BJ (cell line): ENCODE data around the gene LYST. TPM values are rescaled to one million over a fixed set of nuclear protein-coding genes. Genes with fewer than 3 reads are reported as not detected.
"Not testable (repeated sequence)": the region's sequence is repeated elsewhere in the genome, so short reads cannot be mapped to it uniquely, and the experiment has no call there.

Source experiments
- CTCF ChIA-PET: fragments of 350-600 bp; formaldehyde crosslinking; extraction: SDS; loops from one replicate; lab custom pipeline; 2021; ENCODE audit warnings: antibody characterized with exemption, inconsistent platforms; lab: Yijun Ruan, JAX
- POLR2A ChIA-PET: fragments of 300-600 bp; sonication (Branson Sonifier 250); formaldehyde crosslinking; extraction: SDS; loops from one replicate; lab custom pipeline; 2021; ENCODE audit warnings: antibody characterized with exemption; lab: Charles Lee
- DNase-seq: peaks from one replicate; pipeline ENCODE4 v3.0.0-alpha.2; 2011; ENCODE audit warnings: low read depth
- H3K27me3 ChIP-seq: 2 replicates; pipeline ENCODE4 v1.6.0; 2011; ENCODE audit warnings: low read length; ENCODE audit not compliant: control insufficient read depth, insufficient read depth
- H3K36me3 ChIP-seq: 2 replicates; pipeline ENCODE4 v1.5.1; 2011; ENCODE audit warnings: low read length; ENCODE audit not compliant: control insufficient read depth, insufficient read depth
- H3K4me3 ChIP-seq: 2 replicates; pipeline ENCODE4 v1.5.1; 2011; ENCODE audit warnings: low read depth, mild to moderate bottlenecking, control low read depth, low read length
- polyA plus RNA-seq: library from polyadenylated mRNA; depleted of rRNA; stranded (reverse); fragments of >200 nt; gene quantifications from 2 replicates; pipeline ENCODE4 v1.2.3, GENCODE V29; 2011
- TF ChIP-seq, protein P1 (sequence below): IDR thresholded peaks from 2 replicates; pipeline ENCODE4 v1.5.1; 2011; ENCODE audit warnings: low read depth, mild to moderate bottlenecking, control low read depth, inconsistent platforms, low read length, moderate library complexity; ENCODE audit not compliant: insufficient read depth

The LYST gene
- polyA plus RNA-seq, 1 experiment = 7.2 TPM

DNA sequence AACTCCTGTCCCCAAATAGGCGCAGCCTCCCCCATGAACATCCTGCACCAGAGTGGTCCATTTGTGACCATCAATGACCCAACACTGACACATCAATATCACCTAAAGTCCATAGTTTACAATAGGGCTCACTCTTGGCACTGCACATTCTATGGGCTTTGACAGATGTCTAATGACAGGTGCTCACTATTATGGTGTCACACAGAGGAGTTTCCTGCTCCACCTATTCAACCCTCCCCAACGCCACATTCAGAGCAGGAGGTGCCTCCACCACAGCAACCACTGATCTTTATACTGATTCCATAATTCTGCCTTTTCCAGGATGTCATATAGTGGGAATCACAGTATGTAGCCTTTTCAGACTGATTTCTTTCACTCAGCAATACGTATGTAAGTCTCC lies 241.4 kb downstream of the LYST start:
- no peaks in the 10 kb centered on the region for H3K36me3 ChIP-seq
- H3K27me3 ChIP-seq = peaks cover 1% of the 10 kb centered on the region
- TF ChIP-seq, protein P1, sequence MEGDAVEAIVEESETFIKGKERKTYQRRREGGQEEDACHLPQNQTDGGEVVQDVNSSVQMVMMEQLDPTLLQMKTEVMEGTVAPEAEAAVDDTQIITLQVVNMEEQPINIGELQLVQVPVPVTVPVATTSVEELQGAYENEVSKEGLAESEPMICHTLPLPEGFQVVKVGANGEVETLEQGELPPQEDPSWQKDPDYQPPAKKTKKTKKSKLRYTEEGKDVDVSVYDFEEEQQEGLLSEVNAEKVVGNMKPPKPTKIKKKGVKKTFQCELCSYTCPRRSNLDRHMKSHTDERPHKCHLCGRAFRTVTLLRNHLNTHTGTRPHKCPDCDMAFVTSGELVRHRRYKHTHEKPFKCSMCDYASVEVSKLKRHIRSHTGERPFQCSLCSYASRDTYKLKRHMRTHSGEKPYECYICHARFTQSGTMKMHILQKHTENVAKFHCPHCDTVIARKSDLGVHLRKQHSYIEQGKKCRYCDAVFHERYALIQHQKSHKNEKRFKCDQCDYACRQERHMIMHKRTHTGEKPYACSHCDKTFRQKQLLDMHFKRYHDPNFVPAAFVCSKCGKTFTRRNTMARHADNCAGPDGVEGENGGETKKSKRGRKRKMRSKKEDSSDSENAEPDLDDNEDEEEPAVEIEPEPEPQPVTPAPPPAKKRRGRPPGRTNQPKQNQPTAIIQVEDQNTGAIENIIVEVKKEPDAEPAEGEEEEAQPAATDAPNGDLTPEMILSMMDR = no peak
- ChIA-PET CTCF (interaction anchor here (0.9 kb wide), 1 partner anchor 24 kb away, joined by 3 read pairs; no protein-coding TSS in a partner anchor), POLR2A (no interaction called here)
- H3K4me3 ChIP-seq = no peak overlapping the region
- DNase-seq = no peak

GRCh38 chr1:235624721-235625333 lies 241.9 kb downstream of the LYST start:
- TF ChIP-seq, protein P1 = no peak
- Histone ChIP-seq H3K36me3 (no peaks in the 10 kb centered on the region), H3K27me3 (peaks cover 1% of the 10 kb centered on the region), H3K4me3 (no peak overlapping the region)
- CTCF ChIA-PET = no interaction called here
- no peak for DNase-seq
- POLR2A ChIA-PET = no interaction called here

- CTCF ChIA-PET = interaction anchor here (1.3 kb wide), 1 partner anchor 22 kb away, joined by 4 read pairs; no protein-coding TSS in a partner anchor
- no peak for DNase-seq
- POLR2A ChIA-PET = interaction anchor here (0.6 kb wide), 1 partner anchor 173 kb away, joined by 6 read pairs; no protein-coding TSS in a partner anchor
- no peaks in the 10 kb centered on the region for H3K36me3 ChIP-seq
- H3K27me3 ChIP-seq = peaks cover 1% of the 10 kb centered on the region
- TF ChIP-seq, protein P1 = no peak
- no peak overlapping the region for H3K4me3 ChIP-seq
These were observed 243.5 kb downstream of the LYST start for GRCh38 chr1:235622936-235623779.

DNA sequence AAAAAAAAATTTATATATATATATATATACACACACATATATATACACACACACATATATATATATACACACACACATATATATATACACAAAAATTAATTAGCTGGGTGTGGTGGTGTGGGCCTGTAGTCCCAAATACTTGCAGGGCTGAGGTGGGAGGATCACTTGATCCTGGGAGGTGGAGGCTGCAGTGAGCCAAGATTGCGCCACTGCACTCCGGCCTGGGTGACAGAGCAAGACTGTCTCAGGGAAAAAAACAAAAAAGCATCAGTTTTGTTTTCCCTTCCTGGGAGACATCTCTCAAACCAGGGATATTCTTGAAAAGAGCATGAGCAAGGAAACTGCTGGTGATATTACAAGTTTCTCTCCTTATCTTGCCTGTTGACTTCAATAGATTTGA lies 247.6 kb downstream of the LYST start:
- DNase-seq, H3K36me3 ChIP-seq, H3K27me3 ChIP-seq, POLR2A ChIA-PET, H3K4me3 ChIP-seq: not testable (repeated sequence)
- CTCF ChIA-PET = interaction anchor here (1.3 kb wide), 1 partner anchor 10 kb away, joined by 3 read pairs; no protein-coding TSS in a partner anchor

DNA sequence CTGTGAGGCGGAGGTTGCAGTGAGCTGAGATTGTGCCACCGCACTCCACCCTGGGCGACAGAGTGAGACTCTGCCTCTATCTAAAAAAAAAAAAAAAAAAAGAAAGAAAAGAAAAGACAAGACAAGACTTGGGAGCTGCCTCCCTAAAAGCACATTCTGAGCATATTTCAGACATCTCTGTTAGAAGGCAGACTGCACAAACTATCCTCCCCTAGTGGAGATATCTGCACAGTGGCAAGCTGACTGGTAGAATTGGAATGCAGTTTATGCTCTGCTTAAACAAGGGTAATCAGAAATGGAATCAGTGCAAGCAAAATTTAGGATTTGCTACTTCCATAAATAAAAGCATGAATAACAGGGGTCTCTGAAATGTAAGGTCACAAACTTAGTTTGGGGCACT lies 248.9 kb downstream of the LYST start:
- Histone ChIP-seq H3K4me3 (no peak overlapping the region), H3K36me3 (no peaks in the 10 kb centered on the region), H3K27me3 (peaks cover 2% of the 10 kb centered on the region; the same call in 1 of the 2 replicates)
- TF ChIP-seq, protein P1 = peak; percentile 79
- ChIA-PET CTCF (interaction anchor here (0.8 to 1.2 kb wide), 5 partner anchors 16 to 109 kb away, joined by 3 to 6 read pairs (median 4); no protein-coding TSS in a partner anchor), POLR2A (interaction anchor here (0.6 kb wide), 1 partner anchor 220 kb away, joined by 3 read pairs; no protein-coding TSS in a partner anchor)
- no peak for DNase-seq
